H1 (cell line): ENCODE measurements around the gene CSF3. TPM values are rescaled to one million over a fixed set of nuclear protein-coding genes. Genes with fewer than 3 reads are reported as not detected.

Source experiments
- NRF1 ChIP-seq: IDR thresholded peaks from 2 replicates; pipeline ENCODE4 v1.6.1; 2011; ENCODE audit warnings: mild to moderate bottlenecking, low read depth, low read length, improper control_type of control experiment
- YY1 ChIP-seq: IDR thresholded peaks from 2 replicates; pipeline ENCODE4 v1.6.1; 2011; ENCODE audit warnings: low read depth, mild to moderate bottlenecking, low read length
- polyA plus RNA-seq, 7 experiments: library from polyadenylated mRNA; depleted of rRNA in 3 of 7; stranded (reverse) in 5 of 7; unstranded in 2 of 7; fragments of >200 nt in 5 of 7; fragments of 200-250 nt in 2 of 7; gene quantifications; 1 replicate in 5 of 7; 2 replicates in 1 of 7; 4 replicates in 1 of 7; pipeline versions ENCODE4 v1.2.1 to v1.2.3, GENCODE V29; 2011 to 2013; ENCODE audit warnings: missing spikeins in 2 of 7, mixed read lengths in 2 of 7
- total RNA-seq: library from RNA; stranded (reverse); fragmentation: NEBNext Ultra II Directional; extraction: Animal tissue kit (Norgen Biotek cat#: 25700); gene quantifications from 2 replicates; pipeline ENCODE4 v1.2.1, GENCODE V29; 2021
- TF ChIP-seq, protein P1 (sequence below): IDR thresholded peaks from 2 replicates; pipeline ENCODE4 v1.6.1; 2012; ENCODE audit warnings: low read length, inconsistent platforms

CSF3 gene
- total and polyA plus RNA-seq, 2 of the 8 experiments (the other 6 are each of a cell fraction or from before 2014, with no cell fraction given): 0.03 TPM; not detected in 1

DNA sequence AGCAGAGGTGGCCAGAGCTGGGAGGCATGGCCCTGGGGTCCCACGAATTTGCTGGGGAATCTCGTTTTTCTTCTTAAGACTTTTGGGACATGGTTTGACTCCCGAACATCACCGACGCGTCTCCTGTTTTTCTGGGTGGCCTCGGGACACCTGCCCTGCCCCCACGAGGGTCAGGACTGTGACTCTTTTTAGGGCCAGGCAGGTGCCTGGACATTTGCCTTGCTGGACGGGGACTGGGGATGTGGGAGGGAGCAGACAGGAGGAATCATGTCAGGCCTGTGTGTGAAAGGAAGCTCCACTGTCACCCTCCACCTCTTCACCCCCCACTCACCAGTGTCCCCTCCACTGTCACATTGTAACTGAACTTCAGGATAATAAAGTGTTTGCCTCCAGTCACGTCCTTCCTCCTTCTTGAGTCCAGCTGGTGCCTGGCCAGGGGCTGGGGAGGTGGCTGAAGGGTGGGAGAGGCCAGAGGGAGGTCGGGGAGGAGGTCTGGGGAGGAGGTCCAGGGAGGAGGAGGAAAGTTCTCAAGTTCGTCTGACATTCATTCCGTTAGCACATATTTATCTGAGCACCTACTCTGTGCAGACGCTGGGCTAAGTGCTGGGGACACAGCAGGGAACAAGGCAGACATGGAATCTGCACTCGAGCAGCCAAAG lies 2.3 kb downstream of the CSF3 start (continued):
- TF ChIP-seq, protein P1, sequence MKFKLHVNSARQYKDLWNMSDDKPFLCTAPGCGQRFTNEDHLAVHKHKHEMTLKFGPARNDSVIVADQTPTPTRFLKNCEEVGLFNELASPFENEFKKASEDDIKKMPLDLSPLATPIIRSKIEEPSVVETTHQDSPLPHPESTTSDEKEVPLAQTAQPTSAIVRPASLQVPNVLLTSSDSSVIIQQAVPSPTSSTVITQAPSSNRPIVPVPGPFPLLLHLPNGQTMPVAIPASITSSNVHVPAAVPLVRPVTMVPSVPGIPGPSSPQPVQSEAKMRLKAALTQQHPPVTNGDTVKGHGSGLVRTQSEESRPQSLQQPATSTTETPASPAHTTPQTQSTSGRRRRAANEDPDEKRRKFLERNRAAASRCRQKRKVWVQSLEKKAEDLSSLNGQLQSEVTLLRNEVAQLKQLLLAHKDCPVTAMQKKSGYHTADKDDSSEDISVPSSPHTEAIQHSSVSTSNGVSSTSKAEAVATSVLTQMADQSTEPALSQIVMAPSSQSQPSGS: no peak
- no peak for TF ChIP-seq NRF1
- TF ChIP-seq YY1: no peak
